PFSK-1 (cell line): ENCODE measurements around the gene CHST11.

ENCODE experiments used
- FOXP2 ChIP-seq: optimal IDR thresholded peaks from 2 replicates; pipeline ENCODE3; 2011; ENCODE audit warnings: borderline replicate concordance, control low read depth, inconsistent platforms; ENCODE audit not compliant: insufficient read depth; ENCODE audit errors: extremely low read length, extremely low read depth
- POLR2AphosphoS5 ChIP-seq: IDR thresholded peaks from 2 replicates; pipeline ENCODE4 v1.6.1; 2012; ENCODE audit warnings: low read depth, mild to moderate bottlenecking, control low read depth, low read length, moderate library complexity
- REST ChIP-seq, 2 experiments: IDR thresholded peaks; 2 replicates each; pipeline versions ENCODE4 v1.6.1 to v1.8.0; 2011 to 2012; ENCODE audit warnings: low read depth in 2 of 2, low read length in 2 of 2, control low read depth in 1 of 2, inconsistent platforms in 1 of 2, mild to moderate bottlenecking in 1 of 2, moderate library complexity in 1 of 2; ENCODE audit not compliant: insufficient read depth in 1 of 2
- SIN3A ChIP-seq: IDR thresholded peaks from 2 replicates; pipeline ENCODE4 v1.6.1; 2012; ENCODE audit warnings: mild to moderate bottlenecking, low read length, moderate library complexity, borderline replicate concordance; ENCODE audit not compliant: insufficient read depth
- TAF1 ChIP-seq: IDR thresholded peaks from 2 replicates; pipeline ENCODE4 v1.6.1; 2012; ENCODE audit warnings: low read length, control low read depth, borderline replicate concordance; ENCODE audit not compliant: insufficient read depth

The CHST11 gene

GRCh38 chr12:104486363-104486750 lies 29.6 kb downstream of the CHST11 start:
- TF ChIP-seq SIN3A (no peak), TAF1 (no peak), POLR2AphosphoS5 (no peak), FOXP2 (no peak), REST (IDR thresholded peaks at IDR 0.05; ENCODE audit: insufficient read depth in 1 of 2, low read depth in 2 of 2, low read length in 2 of 2) (no peak)

- TF ChIP-seq TAF1 (no peak), POLR2AphosphoS5 (no peak), FOXP2 (no peak), REST (IDR thresholded peaks at IDR 0.05; ENCODE audit: insufficient read depth in 1 of 2, low read depth in 2 of 2, low read length in 2 of 2) (no peak), SIN3A (no peak)
Observed at GRCh38 chr12:104486943-104487819, 30.4 kb downstream of the CHST11 start.

GRCh38 chr12:104488374-104488773 lies 31.6 kb downstream of the CHST11 start:
- TF ChIP-seq FOXP2 (no peak), POLR2AphosphoS5 (no peak), SIN3A (no peak), REST (IDR thresholded peaks at IDR 0.05; ENCODE audit: insufficient read depth in 1 of 2, low read depth in 2 of 2, low read length in 2 of 2) (no peak), TAF1 (no peak)

- TF ChIP-seq REST (IDR thresholded peaks at IDR 0.05; ENCODE audit: insufficient read depth in 1 of 2, low read depth in 2 of 2, low read length in 2 of 2) (no peak), FOXP2 (no peak), TAF1 (no peak), SIN3A (no peak)
Observed at GRCh38 chr12:104490186-104490585, 33.4 kb downstream of the CHST11 start.

GRCh38 chr12:104490850-104491249 lies 34.1 kb downstream of the CHST11 start:
- TF ChIP-seq FOXP2 = no peak
- TF ChIP-seq POLR2AphosphoS5 = no peak
- no peak for TF ChIP-seq SIN3A
- no peak for TF ChIP-seq TAF1
- no peak for TF ChIP-seq REST (IDR thresholded peaks at IDR 0.05; ENCODE audit: insufficient read depth in 1 of 2, low read depth in 2 of 2, low read length in 2 of 2)
